NB4 (cell line): ENCODE data around the gene MEGF8.
A peak's percentile ranks its signal among the peaks of the same experiment; 100 is the strongest.

Experiments
- DNase-seq: peaks from one replicate; pipeline ENCODE4 v3.0.0; 2010; ENCODE audit warnings: low read depth
- H3K4me3 ChIP-seq: one replicate; pipeline ENCODE4 v1.5.1; 2011; ENCODE audit warnings: mild to moderate bottlenecking, low read depth, low read length, moderate library complexity
- MAX ChIP-seq: IDR thresholded peaks from 2 replicates; pipeline ENCODE4 v1.6.1; 2011; ENCODE audit warnings: low read depth, low read length
- MYC ChIP-seq: IDR thresholded peaks from 2 replicates; pipeline ENCODE4 v1.6.1; 2011; ENCODE audit warnings: low read depth, low read length
- POLR2A ChIP-seq: IDR thresholded peaks from 2 replicates; pipeline ENCODE4 v1.6.1; 2011; ENCODE audit warnings: mild to moderate bottlenecking; ENCODE audit not compliant: insufficient read length; ENCODE audit errors: extremely low read depth
- TF ChIP-seq, protein P1 (sequence below): IDR thresholded peaks from one replicate; pipeline ENCODE4 v1.5.1; 2012; ENCODE audit warnings: low read depth, low read length

The MEGF8 gene

GRCh38 chr19:42312370-42312769, 13.1 kb upstream of the MEGF8 start:
- no peak for DNase-seq
- H3K4me3 ChIP-seq, result no peak overlapping the region
- TF ChIP-seq MYC (no peak), POLR2A (no peak), MAX (no peak)
- TF ChIP-seq, protein P1, sequence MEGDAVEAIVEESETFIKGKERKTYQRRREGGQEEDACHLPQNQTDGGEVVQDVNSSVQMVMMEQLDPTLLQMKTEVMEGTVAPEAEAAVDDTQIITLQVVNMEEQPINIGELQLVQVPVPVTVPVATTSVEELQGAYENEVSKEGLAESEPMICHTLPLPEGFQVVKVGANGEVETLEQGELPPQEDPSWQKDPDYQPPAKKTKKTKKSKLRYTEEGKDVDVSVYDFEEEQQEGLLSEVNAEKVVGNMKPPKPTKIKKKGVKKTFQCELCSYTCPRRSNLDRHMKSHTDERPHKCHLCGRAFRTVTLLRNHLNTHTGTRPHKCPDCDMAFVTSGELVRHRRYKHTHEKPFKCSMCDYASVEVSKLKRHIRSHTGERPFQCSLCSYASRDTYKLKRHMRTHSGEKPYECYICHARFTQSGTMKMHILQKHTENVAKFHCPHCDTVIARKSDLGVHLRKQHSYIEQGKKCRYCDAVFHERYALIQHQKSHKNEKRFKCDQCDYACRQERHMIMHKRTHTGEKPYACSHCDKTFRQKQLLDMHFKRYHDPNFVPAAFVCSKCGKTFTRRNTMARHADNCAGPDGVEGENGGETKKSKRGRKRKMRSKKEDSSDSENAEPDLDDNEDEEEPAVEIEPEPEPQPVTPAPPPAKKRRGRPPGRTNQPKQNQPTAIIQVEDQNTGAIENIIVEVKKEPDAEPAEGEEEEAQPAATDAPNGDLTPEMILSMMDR, result no peak

DNA sequence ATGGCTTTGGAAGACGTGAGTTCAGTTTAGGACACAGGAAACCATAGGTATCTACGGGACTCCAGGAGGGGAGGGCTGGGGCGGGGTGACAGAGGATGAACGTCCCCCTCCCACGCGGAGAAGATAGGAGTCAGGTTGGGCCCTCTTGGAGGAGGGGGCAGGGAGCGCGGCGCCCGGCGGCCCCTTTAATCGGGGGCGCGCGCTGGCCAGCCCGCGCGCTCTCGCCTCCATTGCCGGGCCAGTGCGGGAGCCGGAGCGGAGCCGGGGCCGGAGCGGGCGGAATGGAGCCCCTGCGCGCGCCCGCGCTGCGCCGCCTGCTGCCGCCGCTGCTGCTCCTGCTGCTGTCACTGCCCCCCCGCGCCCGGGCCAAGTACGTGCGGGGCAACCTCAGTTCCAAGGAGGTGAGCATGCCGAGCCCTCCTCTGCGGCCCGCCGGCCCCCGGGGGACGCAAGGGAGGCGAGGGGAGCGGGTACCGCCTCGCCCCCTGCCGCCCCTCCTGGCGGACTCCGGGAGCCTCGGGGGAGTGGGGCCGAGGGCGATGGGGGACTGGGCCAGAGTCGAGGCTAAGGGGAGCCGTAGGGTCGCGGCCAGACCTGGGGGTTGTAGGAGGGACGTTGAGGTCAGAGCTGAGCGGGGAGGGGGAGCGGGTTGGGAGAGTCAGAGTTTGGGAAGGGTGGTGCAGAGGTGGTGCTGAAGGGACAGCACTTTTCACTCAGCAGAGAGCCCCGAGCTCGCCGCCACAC, 12.2 kb upstream of the MEGF8 start, which contains the start of gene TMEM145:
TSS of gene TMEM145 (plus strand) at position 214 of the 744 bp plus-strand sequence. CDS start at position 282, 68 bp downstream.
- no peak within 1 kb of the TSS for H3K4me3 ChIP-seq
- TF ChIP-seq MAX, result no peak
- TF ChIP-seq, protein P1, result no peak
- no peak for TF ChIP-seq MYC
- no peak for TF ChIP-seq POLR2A
- peak; percentile 55 for DNase-seq

DNA sequence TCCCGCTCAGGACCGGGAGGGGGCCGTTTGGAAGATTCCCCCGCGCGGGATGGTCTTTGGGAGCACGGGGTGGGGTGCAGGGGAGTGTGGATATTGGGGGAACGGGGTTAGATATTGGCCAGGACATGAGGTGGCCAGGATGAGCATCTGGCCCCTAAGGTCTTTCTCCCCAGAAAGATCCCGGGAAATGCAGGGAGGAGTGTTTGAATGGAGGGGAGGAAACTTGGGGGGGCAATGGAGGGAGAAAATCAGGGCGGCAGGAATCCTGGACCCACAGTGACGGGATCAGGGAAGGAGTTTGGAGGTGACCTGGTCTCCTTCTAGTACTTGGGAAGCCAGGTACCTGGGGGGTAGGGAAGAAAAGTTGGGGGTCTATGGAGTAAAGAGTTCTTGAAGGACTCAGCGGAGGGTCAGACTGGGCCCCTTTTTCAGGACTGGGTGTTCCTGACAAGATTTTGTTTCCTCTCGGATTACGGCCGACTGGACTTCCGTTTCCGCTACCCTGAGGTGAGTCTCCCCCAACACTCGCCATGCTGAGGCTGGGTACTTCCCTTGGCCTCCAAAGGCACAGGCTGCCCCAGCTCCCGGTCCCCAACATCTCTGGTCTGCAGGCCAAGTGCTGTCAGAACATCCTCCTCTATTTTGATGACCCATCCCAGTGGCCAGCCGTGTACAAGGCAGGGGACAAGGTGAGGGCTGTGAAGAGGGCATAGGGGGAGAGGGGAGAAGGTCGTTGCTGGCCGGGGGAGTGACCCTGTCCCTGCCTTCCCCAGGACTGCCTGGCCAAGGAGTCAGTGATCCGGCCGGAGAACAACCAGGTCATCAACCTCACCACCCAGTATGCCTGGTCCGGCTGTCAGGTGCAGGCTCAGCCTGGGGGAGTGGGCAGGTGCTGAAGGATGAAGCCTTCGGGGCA, 11.3 kb upstream of the MEGF8 start:
- DNase-seq, result no peak
- no peak for TF ChIP-seq POLR2A
- TF ChIP-seq, protein P1, result no peak
- TF ChIP-seq MYC, result no peak
- no peak for TF ChIP-seq MAX
- no peak overlapping the region for H3K4me3 ChIP-seq

DNA sequence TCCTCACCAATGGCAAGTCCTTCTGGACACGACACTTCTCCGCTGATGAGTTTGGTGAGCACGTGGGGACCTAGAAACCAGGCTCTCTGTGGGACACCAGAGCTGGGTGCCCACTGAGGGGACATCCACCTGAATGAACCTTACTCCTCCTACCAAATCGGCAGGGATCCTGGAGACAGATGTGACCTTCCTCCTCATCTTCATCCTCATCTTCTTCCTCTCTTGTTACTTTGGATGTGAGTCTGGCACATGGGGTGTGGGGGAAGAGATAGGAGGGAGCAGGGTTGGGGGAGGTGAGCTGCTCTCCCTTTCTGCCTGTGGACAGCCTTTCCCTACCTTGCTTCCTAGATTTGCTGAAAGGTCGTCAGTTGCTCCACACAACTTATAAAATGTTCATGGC, 10.4 kb upstream of the MEGF8 start:
- H3K4me3 ChIP-seq, result no peak overlapping the region
- DNase-seq, result no peak
- TF ChIP-seq POLR2A (no peak), MAX (no peak), MYC (no peak)
- TF ChIP-seq, protein P1, result no peak

DNA sequence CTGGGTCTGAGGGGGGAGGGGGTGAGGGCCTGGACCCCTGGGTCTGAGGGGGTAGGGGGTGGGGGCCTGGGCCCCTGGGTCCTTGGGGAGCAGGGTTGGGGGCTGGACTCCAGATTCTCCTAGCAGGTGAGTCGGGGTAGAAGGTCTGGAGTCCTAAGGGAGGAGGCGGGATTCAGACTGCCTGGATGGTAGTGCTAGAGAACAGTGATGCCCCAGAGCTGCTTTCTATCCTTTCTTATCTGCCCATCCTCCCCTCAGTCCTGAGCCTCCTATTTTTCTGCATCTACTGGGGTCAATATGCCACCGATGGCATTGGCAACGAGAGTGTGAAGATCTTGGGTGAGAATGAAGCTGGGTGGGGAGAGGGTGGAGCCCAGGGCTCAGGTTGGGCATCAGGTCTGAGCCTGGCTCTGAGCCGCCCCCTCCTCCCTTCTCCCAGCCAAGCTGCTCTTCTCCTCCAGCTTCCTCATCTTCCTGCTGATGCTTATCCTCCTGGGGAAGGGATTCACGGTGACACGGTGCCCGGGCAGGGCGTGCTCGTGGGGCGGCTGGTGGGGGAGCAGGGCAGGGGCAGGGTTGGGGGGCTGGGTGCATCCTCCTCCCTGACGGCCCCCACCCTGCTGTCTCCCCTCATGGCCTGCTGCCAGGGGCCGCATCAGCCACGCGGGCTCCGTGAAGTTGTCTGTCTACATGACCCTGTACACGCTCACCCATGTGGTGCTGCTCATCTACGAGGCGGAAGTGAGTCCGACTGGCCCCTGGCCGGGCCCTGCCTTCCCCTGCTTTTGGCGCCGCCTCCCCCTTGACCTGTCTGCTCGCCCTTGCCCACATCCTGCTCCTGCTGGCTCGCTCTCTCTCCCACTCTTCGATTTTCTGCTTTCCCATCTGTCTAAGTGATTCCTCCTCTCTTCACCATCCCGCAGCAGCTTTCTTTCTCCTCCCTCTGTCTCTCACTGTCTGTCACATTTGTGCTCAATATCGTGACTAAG, 8.9 kb upstream of the MEGF8 start:
- H3K4me3 ChIP-seq, result no peak overlapping the region
- DNase-seq, result peak; percentile 66
- TF ChIP-seq POLR2A, result no peak
- TF ChIP-seq, protein P1, result no peak
- 0 out of 2 replicates have a peak, but pooled peaks have one; percentile 7 for TF ChIP-seq MYC
- TF ChIP-seq MAX, result no peak
